ENCODE measurements around the gene CCL23. TPM values are rescaled to one million over a fixed set of nuclear protein-coding genes. Genes with fewer than 3 reads are reported as not detected.

CCL23 gene
- polyA plus RNA-seq, 1 experiment, result not detected

- no peak for TF ChIP-seq CTCF (IDR thresholded peaks at IDR 0.05; ENCODE audit: insufficient read depth, low read depth, low read length)
- ChIA-PET CTCF (interaction anchor here (2.2 kb wide), 1 partner anchor 8 kb away, joined by 9 read pairs; no protein-coding TSS in a partner anchor), POLR2A (no interaction called here)
These were observed 40.3 kb downstream of the CCL23 start for GRCh38 chr17:35977509-35977908.

GRCh38 chr17:35973333-35974260 lies 44.2 kb downstream of the CCL23 start:
- Histone ChIP-seq H3K27me3 (ENCODE audit: control insufficient read depth, insufficient read depth, low read length) (peaks cover 2% of the 10 kb centered on the region; the same call in 1 of the 2 replicates), H3K36me3 (ENCODE audit: control insufficient read depth, insufficient read depth, low read length) (no peaks in the 10 kb centered on the region), H3K4me3 (ENCODE audit: low read depth, low read length) (no peak overlapping the region)
- ChIA-PET CTCF (interaction anchor here (1.0 to 1.9 kb wide), 4 partner anchors 31 to 510 kb away, joined by 3 to 7 read pairs (median 4); no protein-coding TSS in a partner anchor), POLR2A (no interaction called here)
- DNase-seq (ENCODE audit: low read depth), result no peak
- TF ChIP-seq CTCF (IDR thresholded peaks at IDR 0.05; ENCODE audit: insufficient read depth, low read depth, low read length), result no peak

More at GRCh38 chr17:35977509-35977908, 40.3 kb downstream of the CCL23 start:
- H3K27me3 ChIP-seq (ENCODE audit: control insufficient read depth, insufficient read depth, low read length), result peaks cover 1% of the 10 kb centered on the region
- no peaks in the 10 kb centered on the region for H3K36me3 ChIP-seq (ENCODE audit: control insufficient read depth, insufficient read depth, low read length)
- DNase-seq (ENCODE audit: low read depth), result no peak
- H3K4me3 ChIP-seq (ENCODE audit: low read depth, low read length), result no peak overlapping the region

GRCh38 chr17:35972945-35973332 lies 44.8 kb downstream of the CCL23 start:
- no peaks in the 10 kb centered on the region for H3K36me3 ChIP-seq (ENCODE audit: control insufficient read depth, insufficient read depth, low read length)
- no peak overlapping the region for H3K4me3 ChIP-seq (ENCODE audit: low read depth, low read length)
- POLR2A ChIA-PET, result no interaction called here
- CTCF ChIA-PET, result interaction anchor here (1.5 to 1.9 kb wide), 3 partner anchors 36 to 510 kb away, joined by 3 to 7 read pairs (median 4); no protein-coding TSS in a partner anchor
- peaks cover 2% of the 10 kb centered on the region; the same call in 1 of the 2 replicates for H3K27me3 ChIP-seq (ENCODE audit: control insufficient read depth, insufficient read depth, low read length)
- TF ChIP-seq CTCF (IDR thresholded peaks at IDR 0.05; ENCODE audit: insufficient read depth, low read depth, low read length), result no peak
- DNase-seq (ENCODE audit: low read depth), result no peak

- ChIA-PET CTCF (interaction anchor here (1.9 kb wide), 1 partner anchor 176 kb away, joined by 7 read pairs; no protein-coding TSS in a partner anchor), POLR2A (no interaction called here)
- no peak for DNase-seq (ENCODE audit: low read depth)
- TF ChIP-seq CTCF (IDR thresholded peaks at IDR 0.05; ENCODE audit: insufficient read depth, low read depth, low read length), result no peak
- H3K4me3 ChIP-seq (ENCODE audit: low read depth, low read length), result no peak overlapping the region
- H3K27me3 ChIP-seq (ENCODE audit: control insufficient read depth, insufficient read depth, low read length), result peaks cover 2% of the 10 kb centered on the region; the same call in 1 of the 2 replicates
- no peaks in the 10 kb centered on the region for H3K36me3 ChIP-seq (ENCODE audit: control insufficient read depth, insufficient read depth, low read length)
These were observed 45.2 kb downstream of the CCL23 start for GRCh38 chr17:35972535-35972934.

GRCh38 chr17:35972066-35972465 lies 45.7 kb downstream of the CCL23 start:
- H3K4me3 ChIP-seq (ENCODE audit: low read depth, low read length), result no peak overlapping the region
- no peaks in the 10 kb centered on the region for H3K36me3 ChIP-seq (ENCODE audit: control insufficient read depth, insufficient read depth, low read length)
- ChIA-PET POLR2A (no interaction called here), CTCF (interaction anchor here (3.9 kb wide), 1 partner anchor 177 kb away, joined by 16 read pairs; no protein-coding TSS in a partner anchor)
- peaks cover 2% of the 10 kb centered on the region; the same call in 1 of the 2 replicates for H3K27me3 ChIP-seq (ENCODE audit: control insufficient read depth, insufficient read depth, low read length)
- no peak for DNase-seq (ENCODE audit: low read depth)
- no peak for TF ChIP-seq CTCF (IDR thresholded peaks at IDR 0.05; ENCODE audit: insufficient read depth, low read depth, low read length)
